Measurements from ENCODE around the gene PRKAR2B. TPM values are rescaled to one million over a fixed set of nuclear protein-coding genes. Genes with fewer than 3 reads are reported as not detected.

The PRKAR2B gene
- total RNA-seq, 2 experiments from 2014 or later, result 0.35 to 0.50 TPM

- H3K27ac Mint-ChIP-seq, result no peak overlapping the region
- POLR2A ChIA-PET, result interaction anchor here (0.6 kb wide), 1 partner anchor 9 kb away, joined by 3 read pairs; no protein-coding TSS in a partner anchor
- H3K36me3 Mint-ChIP-seq (ENCODE audit: low read depth), result no peaks in the 10 kb centered on the region
- H3K27me3 Mint-ChIP-seq, result no peaks in the 10 kb centered on the region
- no peaks in the 10 kb centered on the region for H3K9me3 Mint-ChIP-seq
- DNase-seq, result no peak
- H3K4me3 Mint-ChIP-seq, result no peak overlapping the region
- H3K4me1 Mint-ChIP-seq, result no peaks in the 10 kb centered on the region
- CTCF ChIA-PET, result no interaction called here
Observed at GRCh38 chr7:107016312-107016711, 28.2 kb upstream of the PRKAR2B start.

- Mint-ChIP-seq H3K27me3 (no peaks in the 10 kb centered on the region), H3K36me3 (ENCODE audit: low read depth) (no peaks in the 10 kb centered on the region), H3K4me3 (no peak overlapping the region), H3K9me3 (no peaks in the 10 kb centered on the region), H3K4me1 (no peaks in the 10 kb centered on the region), H3K27ac (no peak overlapping the region)
- ChIA-PET CTCF (no interaction called here), POLR2A (no interaction called here)
- no peak for DNase-seq
Observed at GRCh38 chr7:107017965-107018719, 26.4 kb upstream of the PRKAR2B start.

GRCh38 chr7:107020400-107020799, 24.1 kb upstream of the PRKAR2B start:
- POLR2A ChIA-PET, result no interaction called here
- peaks cover 7% of the 10 kb centered on the region for H3K27me3 Mint-ChIP-seq
- CTCF ChIA-PET, result no interaction called here
- H3K9me3 Mint-ChIP-seq, result no peaks in the 10 kb centered on the region
- no peak overlapping the region for H3K4me3 Mint-ChIP-seq
- no peaks in the 10 kb centered on the region for H3K36me3 Mint-ChIP-seq (ENCODE audit: low read depth)
- no peak overlapping the region for H3K27ac Mint-ChIP-seq
- DNase-seq, result no peak
- H3K4me1 Mint-ChIP-seq, result no peaks in the 10 kb centered on the region

- no peak for DNase-seq
- Mint-ChIP-seq H3K27me3 (peaks cover 12% of the 10 kb centered on the region), H3K9me3 (no peaks in the 10 kb centered on the region), H3K36me3 (ENCODE audit: low read depth) (no peaks in the 10 kb centered on the region), H3K27ac (no peak overlapping the region), H3K4me3 (no peak overlapping the region), H3K4me1 (no peaks in the 10 kb centered on the region)
- ChIA-PET POLR2A (no interaction called here), CTCF (no interaction called here)
Observed at GRCh38 chr7:107021600-107021999, 22.9 kb upstream of the PRKAR2B start.

- POLR2A ChIA-PET, result no interaction called here
Observed at GRCh38 chr7:107023522-107024151, 20.9 kb upstream of the PRKAR2B start.

GRCh38 chr7:107024906-107025305, 19.6 kb upstream of the PRKAR2B start:
- H3K27ac Mint-ChIP-seq, result no peak overlapping the region
- H3K9me3 Mint-ChIP-seq, result no peaks in the 10 kb centered on the region
- ChIA-PET POLR2A (interaction anchor here (0.7 kb wide), 1 partner anchor 9 kb away, joined by 3 read pairs; no protein-coding TSS in a partner anchor), CTCF (interaction anchor here (1.4 kb wide), 1 partner anchor 80 kb away, joined by 3 read pairs; no protein-coding TSS in a partner anchor)
- no peak for DNase-seq
- no peak overlapping the region for H3K4me3 Mint-ChIP-seq
- H3K27me3 Mint-ChIP-seq, result peaks cover 12% of the 10 kb centered on the region
- H3K4me1 Mint-ChIP-seq, result no peaks in the 10 kb centered on the region
- no peaks in the 10 kb centered on the region for H3K36me3 Mint-ChIP-seq (ENCODE audit: low read depth)

More at GRCh38 chr7:107023522-107024151, 20.9 kb upstream of the PRKAR2B start:
- Mint-ChIP-seq H3K27ac (no peak overlapping the region), H3K4me3 (no peak overlapping the region), H3K4me1 (no peaks in the 10 kb centered on the region), H3K36me3 (ENCODE audit: low read depth) (no peaks in the 10 kb centered on the region), H3K27me3 (peaks cover 12% of the 10 kb centered on the region), H3K9me3 (no peaks in the 10 kb centered on the region)
- DNase-seq, result no peak
- CTCF ChIA-PET, result interaction anchor here (1.1 kb wide), 1 partner anchor 16 kb away, joined by 4 read pairs; no protein-coding TSS in a partner anchor

- DNase-seq, result no peak
- Mint-ChIP-seq H3K4me1 (no peaks in the 10 kb centered on the region), H3K4me3 (no peak overlapping the region), H3K36me3 (ENCODE audit: low read depth) (no peaks in the 10 kb centered on the region), H3K9me3 (no peaks in the 10 kb centered on the region), H3K27me3 (peaks cover 12% of the 10 kb centered on the region), H3K27ac (no peak overlapping the region)
- CTCF ChIA-PET, result interaction anchor here (1.4 kb wide), 1 partner anchor 80 kb away, joined by 3 read pairs; no protein-coding TSS in a partner anchor
- POLR2A ChIA-PET, result interaction anchor here (0.7 kb wide), 1 partner anchor 9 kb away, joined by 3 read pairs; no protein-coding TSS in a partner anchor
Observed at GRCh38 chr7:107025449-107026103, 18.9 kb upstream of the PRKAR2B start.

GRCh38 chr7:107026166-107026565, 18.3 kb upstream of the PRKAR2B start:
- no peaks in the 10 kb centered on the region for H3K36me3 Mint-ChIP-seq (ENCODE audit: low read depth)
- no peak overlapping the region for H3K4me3 Mint-ChIP-seq
- peaks cover 12% of the 10 kb centered on the region for H3K27me3 Mint-ChIP-seq
- no peak overlapping the region for H3K27ac Mint-ChIP-seq
- H3K9me3 Mint-ChIP-seq, result no peaks in the 10 kb centered on the region
- ChIA-PET POLR2A (no interaction called here), CTCF (no interaction called here)
- DNase-seq, result no peak
- no peaks in the 10 kb centered on the region for H3K4me1 Mint-ChIP-seq

GRCh38 chr7:107027208-107027607, 17.3 kb upstream of the PRKAR2B start:
- POLR2A ChIA-PET, result no interaction called here
- Mint-ChIP-seq H3K36me3 (ENCODE audit: low read depth) (no peaks in the 10 kb centered on the region), H3K27me3 (peaks cover 12% of the 10 kb centered on the region), H3K4me1 (no peaks in the 10 kb centered on the region), H3K4me3 (no peak overlapping the region), H3K27ac (no peak overlapping the region), H3K9me3 (no peaks in the 10 kb centered on the region)
- CTCF ChIA-PET, result interaction anchor here (0.7 kb wide), 1 partner anchor 129 kb away, joined by 3 read pairs; no protein-coding TSS in a partner anchor
- DNase-seq, result no peak

- Mint-ChIP-seq H3K36me3 (ENCODE audit: low read depth) (no peaks in the 10 kb centered on the region), H3K9me3 (no peaks in the 10 kb centered on the region), H3K4me3 (no peak overlapping the region), H3K27me3 (peaks cover 10% of the 10 kb centered on the region), H3K27ac (no peak overlapping the region), H3K4me1 (no peaks in the 10 kb centered on the region)
- ChIA-PET CTCF (no interaction called here), POLR2A (no interaction called here)
- no peak for DNase-seq
Observed at GRCh38 chr7:107029061-107029763, 15.3 kb upstream of the PRKAR2B start.

GRCh38 chr7:107029764-107030286, 14.7 kb upstream of the PRKAR2B start:
- Mint-ChIP-seq H3K27ac (no peak overlapping the region), H3K36me3 (ENCODE audit: low read depth) (no peaks in the 10 kb centered on the region), H3K9me3 (no peaks in the 10 kb centered on the region), H3K27me3 (peaks cover 9% of the 10 kb centered on the region), H3K4me1 (no peaks in the 10 kb centered on the region), H3K4me3 (no peak overlapping the region)
- DNase-seq, result no peak
- CTCF ChIA-PET, result no interaction called here
- POLR2A ChIA-PET, result no interaction called here

GRCh38 chr7:107032050-107032449, 12.5 kb upstream of the PRKAR2B start:
- Mint-ChIP-seq H3K9me3 (peaks cover 3% of the 10 kb centered on the region), H3K4me3 (no peak overlapping the region), H3K36me3 (ENCODE audit: low read depth) (no peaks in the 10 kb centered on the region), H3K4me1 (peaks cover 2% of the 10 kb centered on the region), H3K27ac (no peak overlapping the region), H3K27me3 (peaks cover 4% of the 10 kb centered on the region)
- ChIA-PET CTCF (no interaction called here), POLR2A (no interaction called here)
- DNase-seq, result no peak
